Measurements from ENCODE around the gene PIH1D1. TPM values are rescaled to one million over a fixed set of nuclear protein-coding genes. Genes with fewer than 3 reads are reported as not detected.

Gene PIH1D1
- total RNA-seq, 1 experiment from 2014 or later = 166 TPM

- no peak overlapping the region for H3K14ac ChIP-seq (ENCODE audit: insufficient read depth, low read length)
- WGBS (ENCODE audit: extremely low coverage, insufficient read length, low lambda C conversion rate) = no CpG with 5 or more reads among the region's 6 CpGs
Observed at GRCh38 chr19:49448432-49448786, 3.2 kb downstream of the PIH1D1 start.

More at GRCh38 chr19:49448432-49448786, 3.2 kb downstream of the PIH1D1 start:
- no peaks in the 10 kb centered on the region for H3K9me3 Mint-ChIP-seq
- peaks cover 2% of the 10 kb centered on the region; the same call in 1 of the 2 replicates for H3K27me3 Mint-ChIP-seq (ENCODE audit: low read depth)
- Histone ChIP-seq H3K23me2 (ENCODE audit: insufficient read length, low read depth, low read length, poor library complexity, severe bottlenecking) (peaks cover 2% of the 10 kb centered on the region), H4K20me1 (ENCODE audit: control insufficient read depth, insufficient read depth, insufficient read length) (no peaks in the 10 kb centered on the region), H2BK5ac (ENCODE audit: insufficient read length, low read length) (no peak overlapping the region), H2BK120ac (ENCODE audit: low read depth, low read length, poor library complexity, severe bottlenecking) (no peak overlapping the region), H3K56ac (ENCODE audit: insufficient read length, low read depth, low read length) (no peak overlapping the region), H4K5ac (ENCODE audit: insufficient read length, low read depth, low read length) (no peak overlapping the region), H3K27me3 (ENCODE audit: insufficient read depth, low read length) (no peaks in the 10 kb centered on the region), H3K4me2 (ENCODE audit: insufficient read depth, insufficient read length, low read length) (no peak overlapping the region), H3K9ac (ENCODE audit: extremely low read depth, insufficient read length, low read length) (no peak overlapping the region), H3K79me1 (ENCODE audit: insufficient read depth, low read depth, low read length, poor library complexity, severe bottlenecking) (peaks cover 4% of the 10 kb centered on the region), H3K79me2 (ENCODE audit: insufficient read depth, low read length) (no peaks in the 10 kb centered on the region; the same call in 1 of the 2 replicates), H3K9me3 (ENCODE audit: control insufficient read depth, low read depth, low read length) (no peaks in the 10 kb centered on the region), H4K91ac (ENCODE audit: insufficient read length, low read depth, low read length) (no peak overlapping the region), H3K18ac (ENCODE audit: insufficient read length, low read depth, low read length) (no peak overlapping the region), H2BK15ac (ENCODE audit: low read depth, low read length) (no peak overlapping the region), H3K4ac (ENCODE audit: low read depth, low read length) (no peak overlapping the region), H2BK12ac (ENCODE audit: insufficient read length, low read depth, low read length) (no peak overlapping the region), H4K8ac (replicated peaks; ENCODE audit: insufficient read length, low read depth, low read length) (no peak overlapping the region), H2AFZ (ENCODE audit: low read length) (no peak overlapping the region), H2AK5ac (ENCODE audit: insufficient read length, low read length) (no peak overlapping the region), H3K4me1 (ENCODE audit: insufficient read depth, low read length) (no peaks in the 10 kb centered on the region), H3K27ac (ENCODE audit: insufficient read length, low read depth, low read length) (no peak overlapping the region), H3K23ac (ENCODE audit: insufficient read length, low read depth, low read length) (no peak overlapping the region), H2BK20ac (ENCODE audit: low read depth, low read length, poor library complexity, severe bottlenecking) (no peak overlapping the region), H3T11ph (ENCODE audit: low read length) (no peak overlapping the region)
- no peak for DNase-seq
- H3K4me1 Mint-ChIP-seq = peaks cover 17 to 38% of the 10 kb centered on the region in 2 experiments
- peak overlapping the region; percentile 39 to 50; a peak in 4 of 5 replicates for H3K4me3 Mint-ChIP-seq
- H3K36me3 Mint-ChIP-seq (ENCODE audit: insufficient read depth in 1 of 3, low read depth in 3 of 3) = peaks cover 39 to 53% (median 50%) of the 10 kb centered on the region in 3 experiments
- H3K27ac Mint-ChIP-seq = peak overlapping the region in 2 of 3 experiments; percentile 66 to 86; a peak in 3 of 7 replicates
- TF ChIP-seq CTCF (conservative IDR thresholded peaks at IDR 0.05) = no peak

All from H9 (cell line).